Prostate gland (tissue), 2 donors: Measurements from ENCODE around the gene CPLX1. TPM values are rescaled to one million over a fixed set of nuclear protein-coding genes. Genes with fewer than 3 reads are reported as not detected.
"Not testable (repeated sequence)": the region's sequence is repeated elsewhere in the genome, so short reads cannot be mapped to it uniquely, and the experiment has no call there.

Experiments
- DNase-seq: peaks from one replicate; pipeline ENCODE4 v3.0.0-alpha.2; 2019; ENCODE audit warnings: low spot score
- H3K27ac ChIP-seq, 2 donors: fragments of 200-600 bp; sonication (generic); 2 replicates each; pipeline ENCODE4 v1.5.1; 2017 to 2019
- H3K27me3 ChIP-seq: fragments of 200-600 bp; sonication (generic); replicated peaks from 2 replicates; pipeline ENCODE4 v1.5.1; 2019; ENCODE audit not compliant: insufficient read depth
- H3K36me3 ChIP-seq, 2 donors: fragments of 200-600 bp; sonication (generic); 1 replicate in 1 of 2; 2 replicates in 1 of 2; pipeline versions ENCODE4 v1.5.1 to v1.8.1; 2017 to 2019
- H3K4me1 ChIP-seq: fragments of 200-600 bp; sonication (generic); replicated peaks from 2 replicates; pipeline ENCODE4 v1.5.1; 2019
- H3K4me3 ChIP-seq, 2 donors: fragments of 200-600 bp; sonication (generic); 2 replicates each; pipeline ENCODE4 v1.5.1; 2017 to 2019
- H3K9me3 ChIP-seq: fragments of 200-600 bp; sonication (generic); 2 replicates; pipeline ENCODE4 v1.5.1; 2017
- POLR2A ChIP-seq: fragments of 450-650 bp; IDR thresholded peaks from one replicate; pipeline ENCODE4 v1.6.1; 2016; ENCODE audit warnings: antibody characterized with exemption, mild to moderate bottlenecking
- POLR2AphosphoS5 ChIP-seq: sonication (generic); formaldehyde crosslinking; IDR thresholded peaks from one replicate; pipeline ENCODE4 v1.6.1; 2017; ENCODE audit warnings: antibody characterized with exemption
- WGBS: methylation state at CpG from one replicate; pipeline ENCODE4 v1.1.5; 2018; 5-methylcytosine and 5-hydroxymethylcytosine counted together
- intact Hi-C: fragments of 100-400 bp; cut with DNase I; formaldehyde crosslinking; loops from one replicate; pipeline ENCODE4 v1.14.2; 2022
- total RNA-seq, 2 donors: library from RNA; depleted of rRNA; stranded (reverse); fragments of >200 nt; gene quantifications; one replicate each; pipeline ENCODE4 v1.1.0, GENCODE V29; 2016
- TF ChIP-seq, protein P1 (sequence below), 4 experiments: fragments of 200-600 bp in 2 of 4; fragments of 450-650 bp in 2 of 4; sonication (generic) in 2 of 4; IDR thresholded peaks; 1 replicate in 3 of 4; 2 replicates in 1 of 4; pipeline ENCODE4 v1.5.1; 2016 to 2019; ENCODE audit warnings: antibody characterized with exemption in 4 of 4, mild to moderate bottlenecking in 2 of 4, moderate library complexity in 2 of 4

CPLX1 gene
- total RNA-seq, 2 donors from 2014 or later, result 2.5 to 4.4 TPM

DNA sequence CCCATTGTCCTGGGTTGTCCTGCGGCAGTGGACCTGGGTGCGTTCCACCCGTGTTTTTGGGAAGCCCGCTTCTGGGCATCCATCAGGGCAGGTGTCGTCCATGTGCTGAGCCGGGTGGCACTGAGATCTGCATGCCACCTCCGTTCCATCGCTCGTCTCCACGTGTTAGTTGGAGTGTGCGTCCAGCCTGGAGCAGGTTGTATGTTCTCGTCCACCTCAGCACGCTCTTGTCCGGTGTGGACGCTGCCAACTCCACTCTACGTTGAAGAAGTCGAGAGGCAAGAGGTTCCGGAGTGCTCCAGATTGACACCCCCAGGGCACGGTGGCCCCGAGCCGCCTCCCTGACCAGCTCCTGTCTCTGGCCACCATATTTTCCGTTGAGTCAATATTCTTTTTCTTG lies 86.4 kb downstream of the CPLX1 start:
- TF ChIP-seq, protein P1, sequence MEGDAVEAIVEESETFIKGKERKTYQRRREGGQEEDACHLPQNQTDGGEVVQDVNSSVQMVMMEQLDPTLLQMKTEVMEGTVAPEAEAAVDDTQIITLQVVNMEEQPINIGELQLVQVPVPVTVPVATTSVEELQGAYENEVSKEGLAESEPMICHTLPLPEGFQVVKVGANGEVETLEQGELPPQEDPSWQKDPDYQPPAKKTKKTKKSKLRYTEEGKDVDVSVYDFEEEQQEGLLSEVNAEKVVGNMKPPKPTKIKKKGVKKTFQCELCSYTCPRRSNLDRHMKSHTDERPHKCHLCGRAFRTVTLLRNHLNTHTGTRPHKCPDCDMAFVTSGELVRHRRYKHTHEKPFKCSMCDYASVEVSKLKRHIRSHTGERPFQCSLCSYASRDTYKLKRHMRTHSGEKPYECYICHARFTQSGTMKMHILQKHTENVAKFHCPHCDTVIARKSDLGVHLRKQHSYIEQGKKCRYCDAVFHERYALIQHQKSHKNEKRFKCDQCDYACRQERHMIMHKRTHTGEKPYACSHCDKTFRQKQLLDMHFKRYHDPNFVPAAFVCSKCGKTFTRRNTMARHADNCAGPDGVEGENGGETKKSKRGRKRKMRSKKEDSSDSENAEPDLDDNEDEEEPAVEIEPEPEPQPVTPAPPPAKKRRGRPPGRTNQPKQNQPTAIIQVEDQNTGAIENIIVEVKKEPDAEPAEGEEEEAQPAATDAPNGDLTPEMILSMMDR (IDR thresholded peaks at IDR 0.05), result no peak
- TF ChIP-seq POLR2AphosphoS5 (no peak), POLR2A (no peak)
- peaks cover 0 to 13% of the 10 kb centered on the region in 2 donors for H3K36me3 ChIP-seq
- no peaks in the 10 kb centered on the region for H3K9me3 ChIP-seq
- intact Hi-C loops, result no loop called here
- DNase-seq, result no peak
- H3K27me3 ChIP-seq, result no peaks in the 10 kb centered on the region
- H3K27ac ChIP-seq, result no peak overlapping the region
- 95% methylated on average over 22 of the region's 22 CpGs for WGBS
- no peaks in the 10 kb centered on the region for H3K4me1 ChIP-seq
- H3K4me3 ChIP-seq, result no peak overlapping the region

GRCh38 chr4:738781-739280 lies 87.1 kb downstream of the CPLX1 start:
- no peak overlapping the region for H3K27ac ChIP-seq
- WGBS, result 85% methylated on average over 16 of the region's 16 CpGs
- H3K4me1 ChIP-seq, result no peaks in the 10 kb centered on the region
- peaks cover 3 to 18% of the 10 kb centered on the region in 2 donors for H3K36me3 ChIP-seq
- H3K9me3 ChIP-seq, result no peaks in the 10 kb centered on the region
- TF ChIP-seq, protein P1 (IDR thresholded peaks at IDR 0.05), result no peak
- no peak for TF ChIP-seq POLR2A
- no peak for TF ChIP-seq POLR2AphosphoS5
- no peak for DNase-seq
- intact Hi-C loops, result no loop called here
- no peak overlapping the region for H3K4me3 ChIP-seq
- no peaks in the 10 kb centered on the region for H3K27me3 ChIP-seq

DNA sequence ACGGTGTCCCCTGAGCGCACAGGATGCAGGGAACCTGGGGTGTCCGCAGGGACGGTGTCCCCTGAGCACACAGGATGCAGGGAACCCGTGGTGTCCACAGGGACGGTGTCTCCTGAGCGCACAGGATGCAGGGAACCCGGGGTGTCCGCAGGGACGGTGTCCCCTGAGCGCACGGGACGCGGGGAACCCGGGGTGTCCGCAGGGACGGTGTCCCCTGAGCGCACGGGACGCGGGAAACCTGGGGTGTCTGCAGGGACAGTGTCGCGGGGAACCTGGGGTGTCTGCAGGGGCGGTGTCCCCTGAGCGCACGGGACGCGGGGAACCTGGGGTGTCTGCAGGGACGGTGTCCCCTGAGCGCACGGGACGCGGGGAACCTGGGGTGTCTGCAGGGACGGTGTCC lies 89.4 kb downstream of the CPLX1 start:
- H3K36me3 ChIP-seq, result peaks cover 6 to 32% of the 10 kb centered on the region in 2 donors
- 96% methylated on average over 29 of the region's 34 CpGs for WGBS
- intact Hi-C loops, H3K9me3 ChIP-seq, H3K4me3 ChIP-seq, H3K4me1 ChIP-seq, H3K27ac ChIP-seq, DNase-seq, H3K27me3 ChIP-seq: not testable (repeated sequence)

GRCh38 chr4:735583-735982 lies 90.3 kb downstream of the CPLX1 start:
- H3K4me1 ChIP-seq, result no peaks in the 10 kb centered on the region
- no peaks in the 10 kb centered on the region for H3K27me3 ChIP-seq
- H3K27ac ChIP-seq, result no peak overlapping the region
- TF ChIP-seq, protein P1 (IDR thresholded peaks at IDR 0.05), result no peak
- TF ChIP-seq POLR2A, result no peak
- no peak for TF ChIP-seq POLR2AphosphoS5
- H3K4me3 ChIP-seq, result no peak overlapping the region
- intact Hi-C loops, result no loop called here
- H3K36me3 ChIP-seq, result peaks cover 6 to 32% of the 10 kb centered on the region in 2 donors
- DNase-seq, result no peak
- no peaks in the 10 kb centered on the region for H3K9me3 ChIP-seq
- 96% methylated on average over 8 of the region's 8 CpGs for WGBS

Other genes starting within 250 kb of the CPLX1 start
- under 1 TPM in 1 of 2 donors, not detected in 1; 0.91 TPM for gene TMEM271, start 249.8 kb downstream of the CPLX1 start, total RNA-seq
- 1 to 10 TPM; 8.0 to 9.3 TPM for gene PDE6B, start 200.6 kb downstream of the CPLX1 start, total RNA-seq
- gene ATP5ME, start 151.9 kb downstream of the CPLX1 start, total RNA-seq, result 100 to 1,000 TPM; 148 to 313 TPM
- gene MYL5, start 151.6 kb downstream of the CPLX1 start, total RNA-seq, result 10 to 100 TPM; 14.6 to 25.7 TPM
- 10 to 100 TPM in 1 of 2 donors, 1 to 10 TPM in 1; 2.6 to 11.0 TPM for gene SLC49A3, start 137.0 kb downstream of the CPLX1 start, total RNA-seq
- 100 to 1,000 TPM in 1 of 2 donors, 10 to 100 TPM in 1; 59.0 to 135 TPM for gene PCGF3, start 120.3 kb downstream of the CPLX1 start, total RNA-seq
- gene GAK, start 106.2 kb upstream of the CPLX1 start, total RNA-seq, result 100 to 1,000 TPM; 158 to 181 TPM
- gene TMEM175, start 106.3 kb upstream of the CPLX1 start, total RNA-seq, result 10 to 100 TPM; 44.1 to 74.6 TPM
- gene DGKQ, start 147.4 kb upstream of the CPLX1 start, total RNA-seq, result 10 to 100 TPM; 10.4 to 17.1 TPM
- gene IDUA, start 160.9 kb upstream of the CPLX1 start, total RNA-seq, result 10 to 100 TPM; 53.6 to 56.8 TPM
- gene SLC26A1, start 167.3 kb upstream of the CPLX1 start, total RNA-seq, result under 1 TPM; 0.27 to 0.34 TPM
- 10 to 100 TPM; 26.6 to 29.4 TPM for gene FGFRL1, start 185.5 kb upstream of the CPLX1 start, total RNA-seq